Measurements from ENCODE around the gene ORC6. TPM values are rescaled to one million over a fixed set of nuclear protein-coding genes. Genes with fewer than 3 reads are reported as not detected.

Gene ORC6
- total and polyA plus RNA-seq, 2 experiments from 2014 or later: 32.6 to 35.5 TPM

- TF ChIP-seq CTCF (IDR thresholded peaks at IDR 0.05; ENCODE audit: low read depth, low read length): no peak
- Histone ChIP-seq H3K9me3 (ENCODE audit: low read depth) (no peaks in the 10 kb centered on the region), H3K36me3 (peaks cover 50% of the 10 kb centered on the region), H3K27me3 (no peaks in the 10 kb centered on the region), H3K27ac (peak overlapping the region; percentile 76), H3K4me1 (ENCODE audit: low read depth) (peaks cover 4% of the 10 kb centered on the region), H3K4me3 (no peak overlapping the region)
- DNase-seq (ENCODE audit: low read depth in 1 of 2, low spot score in 1 of 2): no peak
Observed at GRCh38 chr16:46729326-46729995, 40.0 kb downstream of the ORC6 start.

DNA sequence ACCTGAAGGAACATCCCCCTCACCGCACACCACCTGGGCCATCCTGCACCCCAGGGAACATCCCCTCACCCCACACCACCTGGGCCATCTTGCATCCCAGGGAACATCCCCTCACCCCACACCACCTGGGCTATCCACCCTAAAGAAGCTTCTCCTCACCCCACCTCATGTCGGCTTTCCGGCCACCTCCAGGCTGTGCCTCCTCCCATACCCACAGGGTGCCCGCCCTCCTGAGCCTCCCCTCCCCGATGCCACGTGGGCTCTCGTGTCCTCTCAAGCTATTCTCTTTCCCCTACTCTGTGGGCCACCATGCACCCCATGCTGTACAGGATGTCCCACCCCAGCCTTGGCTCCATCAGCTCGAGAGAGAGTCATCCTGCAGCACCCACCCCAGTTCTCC is 40.7 kb downstream of the ORC6 start:
- Histone ChIP-seq H3K27me3 (no peaks in the 10 kb centered on the region), H3K9me3 (ENCODE audit: low read depth) (no peaks in the 10 kb centered on the region), H3K27ac (peak overlapping the region; percentile 51), H3K36me3 (peaks cover 45% of the 10 kb centered on the region), H3K4me3 (no peak overlapping the region), H3K4me1 (ENCODE audit: low read depth) (peaks cover 4% of the 10 kb centered on the region)
- no peak for DNase-seq (ENCODE audit: low read depth in 1 of 2, low spot score in 1 of 2)
- TF ChIP-seq CTCF (IDR thresholded peaks at IDR 0.05; ENCODE audit: low read depth, low read length): no peak

GRCh38 chr16:46730801-46731690 is 41.6 kb downstream of the ORC6 start:
- Histone ChIP-seq H3K4me3 (no peak overlapping the region), H3K27ac (peak overlapping the region; percentile 51), H3K27me3 (no peaks in the 10 kb centered on the region), H3K36me3 (peaks cover 40% of the 10 kb centered on the region), H3K9me3 (ENCODE audit: low read depth) (no peaks in the 10 kb centered on the region), H3K4me1 (ENCODE audit: low read depth) (peaks cover 4% of the 10 kb centered on the region)
- no peak for TF ChIP-seq CTCF (IDR thresholded peaks at IDR 0.05; ENCODE audit: low read depth, low read length)
- DNase-seq (ENCODE audit: low read depth in 1 of 2, low spot score in 1 of 2): no peak

DNA sequence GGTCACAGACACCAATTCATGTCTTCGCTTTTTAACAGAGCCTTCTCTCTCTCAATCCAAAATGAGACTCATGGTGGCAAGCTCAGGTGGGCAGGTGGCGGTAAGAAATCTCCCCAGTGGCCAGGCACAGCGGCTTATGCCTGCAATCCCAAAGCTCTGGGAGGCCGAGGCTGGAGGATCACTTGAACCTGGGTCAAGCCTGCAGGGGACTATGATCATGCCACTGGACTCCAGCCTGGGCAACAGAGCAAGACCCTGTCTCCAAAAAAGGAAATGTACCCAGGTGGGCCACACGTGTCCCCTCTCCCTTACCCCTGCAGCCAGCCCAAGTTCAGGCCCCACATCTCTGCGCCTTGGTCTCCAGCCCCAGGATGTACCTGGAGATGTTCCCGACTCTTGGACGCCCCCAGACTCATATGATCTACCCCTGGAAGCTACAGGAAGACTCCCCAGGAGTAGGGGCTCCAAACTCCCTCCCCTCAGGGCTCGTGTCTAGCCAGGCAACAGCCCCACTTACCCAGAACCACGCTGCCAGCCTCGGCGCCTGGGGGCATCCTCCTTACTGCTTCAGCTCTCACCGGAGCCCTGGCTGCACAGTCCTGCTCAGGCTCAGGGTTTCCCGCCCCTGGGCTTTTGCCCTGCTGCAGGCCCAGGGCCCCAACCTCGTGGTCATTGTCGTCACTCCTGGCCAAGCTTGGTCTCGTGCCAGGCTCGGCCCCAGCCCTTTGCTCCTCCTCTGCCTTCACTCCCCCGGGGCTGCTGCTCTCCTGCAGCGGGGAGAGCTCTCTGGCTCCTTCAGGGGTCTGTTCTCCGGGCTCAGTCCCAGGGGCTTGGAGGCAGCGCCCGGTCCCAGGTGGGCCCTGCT is 42.5 kb downstream of the ORC6 start:
- H3K27ac ChIP-seq: peak overlapping the region; percentile 51
- no peak overlapping the region for H3K4me3 ChIP-seq
- no peaks in the 10 kb centered on the region for H3K9me3 ChIP-seq (ENCODE audit: low read depth)
- no peak for TF ChIP-seq CTCF (IDR thresholded peaks at IDR 0.05; ENCODE audit: low read depth, low read length)
- DNase-seq (ENCODE audit: low read depth in 1 of 2, low spot score in 1 of 2): peak in 1 of 2 donors; percentile 73
- H3K4me1 ChIP-seq (ENCODE audit: low read depth): peaks cover 4% of the 10 kb centered on the region
- peaks cover 38% of the 10 kb centered on the region for H3K36me3 ChIP-seq
- no peaks in the 10 kb centered on the region for H3K27me3 ChIP-seq

- H3K36me3 ChIP-seq: peaks cover 33% of the 10 kb centered on the region
- no peaks in the 10 kb centered on the region for H3K9me3 ChIP-seq (ENCODE audit: low read depth)
- H3K27ac ChIP-seq: no peak overlapping the region
- H3K4me3 ChIP-seq: no peak overlapping the region
- no peaks in the 10 kb centered on the region for H3K27me3 ChIP-seq
- DNase-seq (ENCODE audit: low read depth in 1 of 2, low spot score in 1 of 2): no peak
- no peak for TF ChIP-seq CTCF (IDR thresholded peaks at IDR 0.05; ENCODE audit: low read depth, low read length)
- H3K4me1 ChIP-seq (ENCODE audit: low read depth): peaks cover 4% of the 10 kb centered on the region
Observed at GRCh38 chr16:46732561-46732960, 43.1 kb downstream of the ORC6 start.

Data from cardiac muscle cell (in vitro differentiated cells and primary cell).